NCI-H510A treated with DMSO at 0.1 percent for 48 hours (cell line): Measurements from ENCODE around the gene SOWAHA.
A peak's percentile ranks its signal among the peaks of the same experiment; 100 is the strongest.

Experiments
- DNase-seq: peaks from one replicate; lab custom pipeline; 2025; lab: John Stamatoyannopoulos, UW

Gene SOWAHA

DNA sequence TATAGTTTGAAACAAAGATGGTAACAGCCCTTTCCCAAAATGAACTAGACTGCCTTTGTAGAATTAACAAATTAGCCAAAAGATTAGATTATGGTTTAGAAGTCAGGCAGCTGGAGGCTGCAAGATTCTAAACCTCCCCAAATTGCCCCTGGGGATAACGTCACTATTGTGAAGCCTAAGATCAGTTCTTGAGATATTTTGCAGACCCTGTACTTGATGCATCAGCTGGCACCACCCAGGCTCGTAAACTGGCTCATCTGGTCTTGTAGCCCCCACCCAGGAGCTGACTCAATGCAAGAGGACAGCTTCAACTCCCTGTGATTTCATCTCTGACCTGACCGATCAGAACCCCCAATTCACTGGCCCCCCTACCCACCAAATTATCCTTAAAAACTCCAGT is 4.2 kb upstream of the SOWAHA start:
- DNase-seq: no peak

DNA sequence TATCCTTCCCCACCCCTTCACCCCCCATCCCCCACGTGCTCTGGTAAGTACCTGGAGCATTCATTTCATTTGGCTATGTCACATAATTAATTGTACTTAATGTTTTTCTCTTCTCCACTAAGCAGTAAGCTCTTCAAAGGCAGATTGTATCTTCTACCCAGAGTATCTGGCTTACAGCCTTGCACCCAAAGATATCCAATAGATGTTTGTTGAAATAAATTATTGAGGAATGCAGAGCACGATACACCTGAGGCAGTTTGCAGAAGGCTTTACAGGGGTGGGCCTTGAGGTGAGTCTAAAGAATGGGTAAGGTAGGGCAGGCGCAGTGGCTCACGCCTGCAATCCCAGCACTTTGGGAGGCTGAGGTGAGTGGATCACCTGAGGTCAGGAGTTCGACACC is 2.5 kb upstream of the SOWAHA start:
- DNase-seq: no peak

DNA sequence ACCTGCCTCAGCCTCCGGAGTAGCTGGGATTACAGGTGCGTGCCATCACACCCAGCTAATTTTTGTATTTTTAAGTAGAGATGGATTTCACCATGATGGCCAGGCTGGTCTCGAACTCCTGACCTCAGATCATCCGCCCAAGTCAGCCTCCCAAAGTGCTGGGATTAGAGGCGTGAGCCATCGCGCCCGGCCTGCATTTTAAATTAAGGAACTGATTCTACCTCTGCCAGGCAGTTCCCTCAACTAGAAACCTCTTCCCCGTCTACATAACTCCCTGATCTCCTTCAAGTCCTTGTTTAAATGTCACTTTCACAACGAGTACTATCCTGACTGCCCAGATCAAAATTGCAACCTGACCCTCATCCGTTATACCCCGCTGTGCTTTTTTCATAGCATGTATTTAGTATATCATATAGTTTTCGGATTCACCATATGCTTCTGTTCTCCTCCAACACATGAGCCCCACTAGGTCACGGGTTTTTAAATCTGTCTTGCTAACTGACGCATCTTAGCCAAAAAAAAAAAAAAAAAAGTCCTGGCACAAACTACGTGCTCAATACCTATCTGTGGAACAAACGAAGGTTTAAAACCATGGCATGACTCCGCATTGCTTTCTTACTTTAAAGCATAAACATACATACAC is 858 bp upstream of the SOWAHA start:
- DNase-seq: no peak

DNA sequence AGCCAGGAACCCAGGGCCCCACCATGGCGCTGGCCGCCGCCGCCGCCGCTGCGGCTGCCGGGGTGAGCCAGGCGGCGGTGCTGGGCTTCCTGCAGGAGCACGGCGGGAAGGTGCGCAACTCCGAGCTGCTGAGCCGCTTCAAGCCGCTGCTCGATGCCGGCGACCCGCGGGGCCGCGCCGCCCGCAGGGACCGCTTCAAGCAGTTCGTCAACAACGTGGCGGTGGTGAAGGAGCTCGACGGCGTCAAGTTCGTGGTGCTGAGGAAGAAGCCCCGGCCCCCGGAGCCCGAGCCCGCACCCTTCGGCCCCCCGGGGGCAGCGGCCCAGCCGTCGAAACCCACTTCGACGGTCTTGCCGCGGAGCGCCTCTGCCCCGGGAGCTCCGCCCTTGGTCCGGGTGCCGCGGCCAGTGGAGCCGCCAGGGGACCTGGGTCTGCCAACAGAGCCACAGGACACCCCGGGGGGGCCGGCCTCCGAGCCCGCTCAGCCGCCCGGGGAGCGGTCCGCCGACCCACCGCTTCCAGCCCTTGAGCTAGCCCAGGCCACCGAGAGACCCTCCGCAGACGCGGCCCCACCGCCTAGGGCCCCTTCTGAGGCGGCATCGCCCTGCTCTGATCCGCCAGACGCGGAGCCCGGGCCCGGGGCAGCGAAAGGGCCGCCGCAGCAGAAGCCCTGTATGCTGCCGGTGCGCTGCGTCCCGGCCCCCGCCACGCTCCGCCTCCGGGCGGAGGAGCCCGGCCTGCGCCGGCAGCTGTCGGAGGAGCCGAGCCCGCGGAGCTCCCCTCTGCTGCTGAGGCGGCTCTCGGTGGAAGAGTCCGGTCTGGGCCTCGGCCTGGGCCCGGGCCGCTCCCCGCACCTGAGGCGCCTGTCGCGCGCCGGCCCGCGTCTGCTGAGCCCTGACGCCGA is 749 bp downstream of the SOWAHA start:
- DNase-seq: no peak

DNA sequence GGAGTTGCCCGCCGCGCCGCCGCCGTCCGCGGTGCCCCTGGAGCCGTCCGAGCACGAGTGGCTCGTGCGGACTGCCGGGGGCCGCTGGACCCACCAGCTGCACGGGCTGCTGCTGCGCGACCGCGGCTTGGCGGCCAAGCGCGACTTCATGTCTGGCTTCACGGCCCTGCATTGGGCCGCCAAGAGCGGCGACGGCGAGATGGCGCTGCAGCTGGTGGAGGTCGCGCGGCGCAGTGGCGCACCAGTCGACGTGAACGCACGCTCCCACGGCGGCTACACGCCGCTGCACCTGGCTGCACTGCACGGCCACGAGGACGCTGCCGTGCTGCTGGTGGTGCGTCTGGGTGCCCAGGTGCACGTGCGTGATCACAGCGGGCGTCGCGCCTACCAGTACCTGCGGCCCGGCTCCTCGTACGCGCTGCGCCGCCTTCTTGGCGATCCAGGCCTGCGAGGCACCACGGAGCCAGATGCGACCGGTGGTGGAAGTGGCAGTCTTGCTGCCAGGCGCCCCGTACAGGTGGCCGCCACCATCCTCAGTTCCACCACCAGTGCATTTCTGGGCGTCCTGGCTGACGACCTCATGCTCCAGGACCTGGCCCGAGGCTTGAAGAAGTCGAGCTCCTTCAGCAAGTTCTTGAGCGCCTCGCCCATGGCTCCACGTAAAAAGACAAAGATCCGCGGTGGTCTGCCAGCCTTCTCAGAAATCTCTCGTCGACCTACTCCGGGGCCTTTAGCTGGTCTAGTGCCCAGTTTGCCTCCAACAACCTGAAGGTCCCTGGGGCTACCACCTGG is 1.6 kb downstream of the SOWAHA start:
- DNase-seq: no peak

DNA sequence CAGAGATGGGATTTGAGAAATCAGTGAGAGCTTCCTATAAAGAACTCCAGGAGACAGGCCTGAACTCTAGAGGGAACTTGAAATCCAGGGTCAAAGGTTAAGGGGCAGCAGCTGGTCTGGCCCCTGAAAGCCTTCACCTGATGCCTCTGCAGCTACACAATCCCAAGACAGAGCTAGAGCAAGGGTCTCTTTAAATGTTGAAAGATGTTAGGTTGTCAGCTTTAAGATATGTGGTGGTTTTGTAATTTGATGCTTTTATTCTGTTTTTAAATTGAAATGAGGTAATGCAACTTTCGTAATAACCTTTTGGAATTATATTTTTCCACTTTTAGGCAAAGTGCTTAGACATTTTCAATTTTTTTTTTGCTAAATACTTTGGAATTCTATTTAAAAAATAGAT is 2.4 kb downstream of the SOWAHA start:
- DNase-seq: no peak

DNA sequence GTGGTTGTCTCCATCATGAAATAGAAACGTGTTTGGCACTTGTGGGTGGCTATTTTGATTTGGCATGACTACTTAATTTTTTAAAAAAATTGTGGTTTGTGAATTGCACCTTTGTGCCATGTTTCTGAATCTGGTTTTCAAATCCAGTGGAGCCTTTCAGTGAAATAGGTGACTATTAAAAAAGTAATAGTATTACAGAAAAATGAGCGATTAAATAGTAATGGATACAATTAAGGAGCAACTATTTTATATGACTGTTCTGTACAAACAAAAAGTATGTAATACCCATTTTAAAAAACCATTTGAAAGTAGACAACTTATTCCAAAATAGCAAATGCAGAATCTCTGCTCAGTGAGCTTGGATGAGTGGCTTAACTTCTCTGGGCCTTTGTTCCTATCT is 3.0 kb downstream of the SOWAHA start:
- no peak for DNase-seq

DNA sequence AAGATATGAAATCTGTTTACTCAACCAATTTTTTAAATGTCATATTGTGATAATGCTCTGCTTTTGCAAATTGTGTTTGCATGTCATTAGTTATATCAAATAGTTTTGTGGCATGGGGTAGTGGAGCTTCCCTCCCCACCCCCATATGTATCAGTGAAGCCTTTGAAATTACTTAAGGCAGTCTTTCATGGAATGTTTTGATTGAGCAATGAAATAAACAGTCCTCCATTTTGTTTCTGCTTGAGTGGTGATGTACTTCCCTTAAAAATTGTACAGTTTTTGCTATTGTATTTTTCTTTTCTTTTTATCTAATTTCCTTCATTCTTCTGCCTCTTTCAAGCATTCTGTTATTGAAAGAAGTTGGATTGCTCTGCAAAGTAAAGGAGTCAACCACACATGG is 3.5 kb downstream of the SOWAHA start:
- DNase-seq: no peak

DNA sequence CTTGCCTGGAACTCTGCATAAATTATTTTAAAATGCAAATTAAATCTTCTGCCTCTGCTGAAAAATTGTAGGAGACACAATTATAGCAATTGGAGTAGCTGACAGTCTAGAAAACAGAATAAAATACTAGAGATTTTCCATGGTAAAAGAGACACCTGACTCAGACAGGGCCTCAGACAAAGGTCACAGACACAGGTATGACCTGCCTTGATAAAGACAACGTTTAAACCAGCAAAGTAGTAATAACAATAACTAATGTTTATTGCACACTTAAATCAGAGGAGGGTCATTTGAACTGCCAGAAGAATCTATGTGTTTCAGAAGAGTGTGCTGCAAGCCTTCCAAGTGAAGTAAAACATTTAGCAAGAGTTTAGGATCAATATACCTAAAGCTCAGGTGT is 3.9 kb downstream of the SOWAHA start:
- DNase-seq: no peak

DNA sequence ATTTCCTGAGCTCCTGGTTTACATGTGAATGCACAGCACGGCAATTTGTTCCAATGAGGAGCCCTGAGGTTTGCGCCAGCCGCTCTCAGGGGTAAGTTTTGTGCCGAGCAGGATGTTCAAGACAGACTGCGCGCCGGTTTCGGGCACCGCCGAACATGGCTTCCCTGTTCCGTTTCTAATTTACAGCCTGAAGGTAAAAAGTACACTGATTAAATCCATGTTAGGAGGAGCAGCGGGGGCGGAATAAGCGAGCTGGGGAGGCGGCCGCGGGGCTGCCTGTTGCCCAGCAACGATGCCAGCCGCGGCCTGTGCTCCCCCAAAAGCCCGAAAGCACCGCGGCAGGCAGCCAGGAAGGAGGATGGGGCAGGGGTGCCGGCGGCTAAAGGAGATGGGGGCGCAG is 6.4 kb downstream of the SOWAHA start:
- no peak for DNase-seq

DNA sequence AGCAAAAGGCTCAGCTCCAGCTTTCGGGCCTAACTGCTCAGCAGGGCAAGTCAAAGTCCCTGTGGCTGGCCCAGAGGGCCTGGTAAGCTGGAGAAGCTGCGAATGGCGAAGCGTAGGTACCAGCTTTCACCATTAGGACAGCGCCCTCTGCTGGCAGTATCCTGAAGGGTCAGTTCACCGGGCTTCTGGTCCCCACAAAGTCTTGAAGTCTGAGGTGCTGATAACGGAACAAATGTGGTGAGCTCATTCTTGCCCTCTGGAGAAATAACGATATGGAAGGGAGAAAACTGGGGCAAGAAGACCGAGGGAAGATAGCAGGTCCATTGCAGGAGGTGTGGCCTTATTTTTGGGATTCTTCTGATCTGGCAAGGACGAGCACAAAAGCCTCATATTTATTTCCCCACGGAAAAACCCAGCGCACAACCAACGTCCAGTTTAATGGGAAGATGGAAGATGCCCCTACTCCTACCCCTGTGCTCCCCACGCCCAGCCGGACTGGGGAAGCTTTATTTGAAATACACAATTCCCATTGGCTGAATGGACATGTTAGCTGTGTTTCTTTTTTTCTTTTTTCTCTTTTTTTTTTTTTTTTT is 7.2 kb downstream of the SOWAHA start:
- peak; percentile 66 for DNase-seq

DNA sequence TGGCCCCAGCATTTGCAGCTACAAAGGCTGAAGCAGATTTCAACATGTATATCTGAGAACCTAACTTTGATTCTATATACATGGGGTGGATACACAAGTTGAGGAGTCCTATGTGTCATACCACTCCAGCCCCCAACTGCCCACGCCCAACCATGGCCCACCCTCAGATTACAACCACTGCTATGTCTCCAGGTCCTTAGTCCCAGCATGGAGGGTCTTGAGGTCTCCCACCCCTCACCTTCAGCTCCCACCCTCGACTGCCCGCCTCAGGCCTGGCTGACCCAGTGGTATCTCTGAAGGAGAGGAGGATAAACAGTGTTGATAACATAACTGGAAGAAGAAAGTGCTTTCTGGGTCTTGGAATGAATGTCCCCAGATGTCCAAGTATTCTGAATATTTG is 8.2 kb downstream of the SOWAHA start:
- DNase-seq: no peak

DNA sequence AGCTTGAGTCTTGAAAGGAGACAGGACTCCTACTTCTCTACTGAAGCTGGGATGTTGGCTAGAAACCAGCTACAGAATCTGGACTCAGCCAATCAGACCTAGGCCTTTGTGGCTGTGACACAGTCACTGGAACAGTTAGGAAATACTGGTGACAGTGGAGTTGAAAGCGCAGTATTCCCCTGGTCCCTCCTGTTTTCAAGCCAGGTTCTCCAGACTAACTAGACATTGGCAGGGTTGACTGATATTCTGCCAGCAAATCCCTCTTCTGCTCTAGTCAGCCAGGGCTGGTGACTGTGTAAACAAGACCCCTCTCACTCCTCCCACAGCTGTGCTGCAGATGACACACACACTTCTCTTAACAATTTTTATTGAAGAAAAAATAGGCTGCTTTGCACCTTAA is 8.7 kb downstream of the SOWAHA start:
- no peak for DNase-seq

DNA sequence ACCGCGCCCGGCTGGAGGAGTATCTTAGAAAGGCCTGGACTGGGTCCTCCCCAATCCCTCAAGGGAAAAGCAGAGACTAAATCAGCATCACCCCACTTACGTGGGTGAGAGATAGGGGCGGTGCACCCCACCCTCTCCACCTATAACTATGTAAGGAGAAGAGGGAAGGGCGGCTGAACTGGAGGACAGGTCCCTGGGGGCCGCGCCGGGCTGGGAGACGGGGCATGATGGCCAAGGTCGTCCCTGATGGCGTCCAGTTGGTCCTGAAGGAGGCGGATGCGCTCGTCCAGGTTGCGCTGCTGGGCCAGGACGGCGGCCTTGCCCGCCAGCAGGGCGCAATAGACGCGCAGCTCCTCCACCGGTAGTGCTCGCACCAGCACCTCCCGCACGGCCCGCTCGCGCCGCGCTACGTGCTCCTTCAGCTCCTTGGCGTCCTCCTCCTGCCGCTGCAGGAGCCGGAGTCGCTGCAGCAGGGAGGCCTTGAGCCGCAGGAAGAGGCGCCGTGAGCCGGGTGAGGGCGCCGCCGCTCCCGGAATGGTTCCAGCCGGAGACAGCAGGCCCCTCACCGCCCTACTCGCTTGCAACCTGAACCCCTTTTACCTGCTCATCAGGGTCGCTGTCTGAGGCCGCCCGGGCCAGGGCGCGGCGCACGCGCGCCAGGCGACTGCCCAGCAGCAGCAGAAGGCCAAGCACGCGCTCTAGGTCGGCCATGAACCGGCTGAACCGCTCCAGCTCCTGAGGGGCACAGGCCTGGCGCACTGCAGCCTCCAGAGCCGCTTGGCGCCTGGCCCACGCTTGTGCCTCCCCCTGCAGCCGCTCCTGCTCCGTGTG is 9.8 kb downstream of the SOWAHA start:
- DNase-seq: no peak

DNA sequence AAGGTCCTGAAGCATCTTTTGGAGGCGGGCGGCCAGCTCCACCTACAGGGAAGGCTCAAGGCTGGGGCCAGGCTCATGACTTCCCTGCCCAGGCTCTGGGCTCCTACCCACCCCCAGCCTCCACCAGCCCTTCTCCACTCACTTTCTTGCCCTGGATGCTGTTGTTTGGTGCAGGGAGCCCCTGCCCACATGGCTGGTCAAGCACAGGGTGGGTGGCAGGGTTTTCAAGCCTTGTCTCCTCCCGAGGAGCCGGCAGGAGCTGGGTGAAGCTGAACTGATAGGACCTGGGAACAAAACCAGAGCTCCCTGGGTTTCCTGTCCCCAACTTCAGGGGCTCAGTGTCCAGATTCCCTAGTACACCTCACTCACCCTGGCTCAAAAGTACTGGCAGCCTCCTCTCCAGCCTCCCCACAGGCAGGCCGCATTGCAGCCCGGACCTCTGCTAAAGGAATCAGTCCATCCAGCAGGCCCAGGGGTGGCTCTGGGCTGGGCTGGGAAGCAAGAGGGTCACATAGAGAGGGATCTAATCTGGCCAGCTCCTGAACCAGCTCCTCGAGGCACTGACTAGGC is 10.5 kb downstream of the SOWAHA start:
- DNase-seq: no peak

DNA sequence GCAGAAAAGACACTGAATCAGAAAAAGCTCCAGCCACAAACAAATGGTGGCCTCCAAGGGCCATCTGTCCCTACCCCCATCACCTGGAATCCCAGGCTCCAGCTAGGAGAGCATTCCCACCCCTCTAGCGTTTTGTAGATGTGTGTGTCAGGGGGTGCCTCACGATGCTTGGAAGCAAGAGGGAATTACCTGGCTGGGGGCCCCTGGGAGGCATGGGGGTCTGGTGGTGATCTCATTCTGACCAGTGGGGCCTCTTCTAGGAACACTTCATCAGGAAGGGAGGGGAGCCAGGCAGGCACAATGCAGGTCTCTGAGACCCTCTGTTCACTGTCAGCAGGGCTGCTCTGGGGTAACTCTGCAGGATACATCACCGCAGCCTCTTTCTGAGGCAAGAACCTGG is 11.3 kb downstream of the SOWAHA start:
- no peak for DNase-seq

DNA sequence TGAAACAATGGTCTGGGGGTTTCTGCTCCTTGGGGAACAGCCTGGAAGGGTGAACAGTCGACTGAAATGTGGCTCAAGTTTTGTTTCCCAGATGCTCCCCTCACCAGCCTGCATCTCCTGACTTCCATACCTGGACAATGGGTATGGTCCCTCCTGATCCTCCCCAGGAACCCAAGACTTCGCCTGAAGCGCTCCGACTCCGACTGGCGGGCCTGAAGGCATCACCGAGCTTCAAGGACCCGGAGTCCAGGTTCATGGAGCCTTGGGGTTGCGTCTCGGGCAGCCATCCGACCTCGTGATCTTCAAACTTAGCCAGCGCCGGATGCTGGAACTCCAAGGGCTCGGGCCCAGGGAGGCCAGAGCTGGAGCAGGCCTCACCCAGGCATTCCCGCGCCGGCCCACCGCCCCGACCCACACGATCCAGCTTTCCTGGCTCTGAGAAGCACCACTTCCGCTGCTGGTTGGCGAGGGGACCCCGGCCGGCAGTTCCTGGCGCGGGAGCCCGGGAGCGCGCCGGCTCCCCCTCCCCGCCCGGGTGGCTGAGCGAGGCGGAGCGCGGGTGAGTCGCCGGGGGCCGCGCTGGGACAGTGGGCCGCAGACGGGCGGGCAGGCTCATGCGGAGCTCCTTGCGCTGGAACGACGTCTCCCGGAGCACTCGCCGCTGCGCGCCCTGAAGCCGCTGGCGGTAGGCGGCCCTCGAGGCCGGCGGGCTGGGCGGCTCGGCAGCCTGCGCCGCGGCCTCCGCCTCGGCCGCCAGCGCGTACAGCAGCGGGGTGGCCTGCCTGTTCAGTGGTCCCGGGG is 12.1 kb downstream of the SOWAHA start:
- no peak for DNase-seq

DNA sequence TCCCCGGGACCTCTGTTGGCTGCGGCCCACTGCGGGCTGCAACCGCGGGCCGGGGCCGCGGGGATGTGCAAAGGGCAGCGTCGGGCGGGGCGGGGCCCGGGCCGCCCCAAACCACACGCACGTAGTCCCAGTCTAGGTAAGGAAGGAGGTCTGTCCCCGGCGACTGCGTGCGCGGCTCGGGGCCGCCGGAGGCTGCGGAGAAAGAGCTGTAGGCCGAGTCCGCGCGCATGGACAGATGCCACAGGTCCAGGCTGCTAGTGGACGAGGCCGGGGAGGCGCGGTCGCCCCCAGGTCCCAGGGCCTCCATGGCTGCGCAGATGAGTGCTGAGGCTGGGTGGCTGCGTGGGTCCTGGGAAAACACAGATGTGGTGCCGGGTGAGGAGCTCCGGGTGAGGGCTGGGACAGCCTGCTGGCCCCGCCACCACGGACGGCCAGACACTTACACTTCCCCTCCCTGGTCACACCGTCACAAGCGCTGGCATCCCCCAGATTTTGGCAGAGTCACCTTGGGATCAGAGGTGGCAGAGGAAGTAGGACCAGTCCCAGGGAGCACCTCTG is 12.8 kb downstream of the SOWAHA start:
- DNase-seq: no peak

DNA sequence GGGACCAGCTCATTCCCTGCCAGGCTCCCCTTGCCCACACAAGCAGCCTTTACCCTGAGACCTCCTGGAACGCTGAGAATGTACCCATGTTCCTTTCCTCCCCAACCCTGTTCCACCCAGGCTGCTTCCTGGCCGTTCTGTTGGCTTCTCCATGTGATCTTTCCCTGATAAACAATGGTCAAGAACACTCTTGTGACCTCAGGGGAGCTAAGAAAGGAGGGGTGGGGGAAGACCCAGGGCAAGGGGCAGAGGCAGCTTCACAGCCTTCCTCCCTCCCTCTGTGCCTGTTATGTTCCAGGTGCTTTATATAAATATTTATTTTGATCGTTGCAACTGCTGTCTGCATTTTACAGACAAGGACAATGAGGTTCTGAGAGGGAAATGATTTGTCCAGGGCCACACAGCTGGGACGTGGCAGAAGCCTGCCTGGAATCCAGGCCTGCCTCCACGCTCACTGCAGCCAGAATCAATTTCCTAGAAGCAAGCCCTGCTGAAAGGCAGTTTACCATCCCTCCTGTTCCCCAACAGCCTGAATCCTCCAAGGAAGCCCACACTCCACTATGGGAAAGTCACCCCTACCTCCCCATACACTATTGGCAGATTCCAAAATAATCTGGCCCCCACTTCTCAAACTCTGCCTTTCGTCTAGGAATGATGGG is 13.5 kb downstream of the SOWAHA start:
- DNase-seq: no peak
